22Rv1 (cell line): ENCODE results near the gene ERFE.

Source experiments
- ZFX ChIP-seq: fragments of 450-650 bp; IDR thresholded peaks from 2 replicates; pipeline ENCODE4 v1.6.1; 2017; ENCODE audit warnings: antibody characterized with exemption, borderline replicate concordance
- TF ChIP-seq, protein P1 (sequence below): fragments of 450-650 bp; IDR thresholded peaks from 2 replicates; pipeline ENCODE4 v1.5.1; 2017; ENCODE audit warnings: mild to moderate bottlenecking

DNA sequence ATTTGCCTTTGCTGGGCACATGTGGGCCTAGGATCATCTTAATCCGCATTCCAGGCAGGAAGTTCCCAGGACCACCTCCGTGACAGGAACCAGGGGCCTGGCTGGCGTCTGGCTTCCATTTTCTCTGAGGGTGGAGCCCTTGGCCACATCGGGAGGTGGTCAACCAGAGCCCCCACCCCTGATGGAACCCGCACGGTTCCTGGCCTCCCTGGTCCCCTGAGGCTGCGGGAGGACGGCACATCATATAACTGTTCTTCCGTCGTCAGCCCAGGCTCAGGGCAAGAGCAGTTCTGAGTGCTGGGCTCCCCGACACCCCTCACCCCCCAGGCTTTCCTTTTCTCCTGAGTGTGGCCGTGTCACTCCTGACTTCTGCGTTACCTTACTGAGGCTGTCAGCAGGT is 45.2 kb upstream of the ERFE start:
- TF ChIP-seq, protein P1, sequence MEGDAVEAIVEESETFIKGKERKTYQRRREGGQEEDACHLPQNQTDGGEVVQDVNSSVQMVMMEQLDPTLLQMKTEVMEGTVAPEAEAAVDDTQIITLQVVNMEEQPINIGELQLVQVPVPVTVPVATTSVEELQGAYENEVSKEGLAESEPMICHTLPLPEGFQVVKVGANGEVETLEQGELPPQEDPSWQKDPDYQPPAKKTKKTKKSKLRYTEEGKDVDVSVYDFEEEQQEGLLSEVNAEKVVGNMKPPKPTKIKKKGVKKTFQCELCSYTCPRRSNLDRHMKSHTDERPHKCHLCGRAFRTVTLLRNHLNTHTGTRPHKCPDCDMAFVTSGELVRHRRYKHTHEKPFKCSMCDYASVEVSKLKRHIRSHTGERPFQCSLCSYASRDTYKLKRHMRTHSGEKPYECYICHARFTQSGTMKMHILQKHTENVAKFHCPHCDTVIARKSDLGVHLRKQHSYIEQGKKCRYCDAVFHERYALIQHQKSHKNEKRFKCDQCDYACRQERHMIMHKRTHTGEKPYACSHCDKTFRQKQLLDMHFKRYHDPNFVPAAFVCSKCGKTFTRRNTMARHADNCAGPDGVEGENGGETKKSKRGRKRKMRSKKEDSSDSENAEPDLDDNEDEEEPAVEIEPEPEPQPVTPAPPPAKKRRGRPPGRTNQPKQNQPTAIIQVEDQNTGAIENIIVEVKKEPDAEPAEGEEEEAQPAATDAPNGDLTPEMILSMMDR: no peak
- no peak for TF ChIP-seq ZFX
